Keratinocyte (primary cell): Measurements from ENCODE around the gene RABL6. TPM values are rescaled to one million over a fixed set of nuclear protein-coding genes. Genes with fewer than 3 reads are reported as not detected.
"Not testable (repeated sequence)": the region's sequence is repeated elsewhere in the genome, so short reads cannot be mapped to it uniquely, and the experiment has no call there.

ENCODE experiments used
- DNase-seq: peaks from one replicate; pipeline ENCODE4 v3.0.0-alpha.2; 2011; ENCODE audit warnings: low read depth, missing footprints, low spot score
- FAIRE-seq: peaks from 2 replicates; lab custom pipeline; 2011; peaks lifted over from hg19 to GRCh38; lab: Jason Lieb, UNC
- H2AFZ ChIP-seq: 2 replicates; pipeline ENCODE4 v1.6.0; 2012; ENCODE audit warnings: low read length, control low read depth, inconsistent platforms; ENCODE audit not compliant: control insufficient read depth
- H3K27ac ChIP-seq: 2 replicates; pipeline ENCODE4 v1.5.1; 2011; ENCODE audit warnings: low read length; ENCODE audit not compliant: control insufficient read depth, insufficient read depth
- H3K27me3 ChIP-seq: 3 replicates; pipeline ENCODE4 v1.6.0; 2011; ENCODE audit warnings: low read length; ENCODE audit not compliant: control insufficient read depth, insufficient read depth; ENCODE audit errors: extremely low read depth
- H3K36me3 ChIP-seq, 2 experiments: 2 replicates in 1 of 2; 3 replicates in 1 of 2; pipeline ENCODE4 v1.5.1; 2011; ENCODE audit warnings: low read length in 2 of 2, mild to moderate bottlenecking in 1 of 2; ENCODE audit not compliant: control insufficient read depth in 2 of 2, insufficient read depth in 2 of 2; ENCODE audit errors: extremely low read depth in 1 of 2
- H3K4me1 ChIP-seq: 3 replicates; pipeline ENCODE4 v1.5.1; 2011; ENCODE audit warnings: low read length; ENCODE audit not compliant: control insufficient read depth, insufficient read depth; ENCODE audit errors: extremely low read depth
- H3K4me2 ChIP-seq: 3 replicates; pipeline ENCODE4 v1.6.0; 2011; ENCODE audit warnings: low read depth, low read length; ENCODE audit not compliant: control insufficient read depth, insufficient read depth; ENCODE audit errors: extremely low read depth
- H3K4me3 ChIP-seq, 3 experiments: fragments of 200-600 bp in 1 of 3; sonication (generic) in 1 of 3; 2 replicates in 2 of 3; 3 replicates in 1 of 3; pipeline ENCODE4 v1.5.1; 2011 to 2016; ENCODE audit warnings: low read length in 3 of 3, mild to moderate bottlenecking in 3 of 3, control low read depth in 2 of 3, inconsistent platforms in 1 of 3, low read depth in 1 of 3, mixed read lengths in 1 of 3, mixed run types in 1 of 3, moderate library complexity in 1 of 3; ENCODE audit not compliant: control insufficient read depth in 2 of 3, insufficient read depth in 2 of 3; ENCODE audit errors: extremely low read depth in 1 of 3
- H3K79me2 ChIP-seq: 2 replicates; pipeline ENCODE4 v1.6.0; 2012; ENCODE audit warnings: low read length; ENCODE audit not compliant: control insufficient read depth, insufficient read depth
- H3K9ac ChIP-seq: 3 replicates; pipeline ENCODE4 v1.6.0; 2011; ENCODE audit warnings: low read length; ENCODE audit not compliant: control insufficient read depth, insufficient read depth; ENCODE audit errors: extremely low read depth
- H3K9me1 ChIP-seq: 3 replicates; pipeline ENCODE4 v1.6.0; 2011; ENCODE audit warnings: low read length; ENCODE audit not compliant: control insufficient read depth, insufficient read depth; ENCODE audit errors: extremely low read depth
- H3K9me3 ChIP-seq: 2 replicates; pipeline ENCODE4 v1.5.1; 2012; ENCODE audit warnings: low read depth, low read length; ENCODE audit not compliant: control insufficient read depth
- H4K20me1 ChIP-seq: 3 replicates; pipeline ENCODE4 v1.6.0; 2011; ENCODE audit warnings: low read length; ENCODE audit not compliant: control insufficient read depth, insufficient read depth; ENCODE audit errors: extremely low read depth
- EZH2 ChIP-seq: IDR thresholded peaks from one replicate; pipeline ENCODE4 v1.6.1; 2012; ENCODE audit warnings: inconsistent platforms, mild to moderate bottlenecking, low read length, moderate library complexity
- dilution Hi-C: fragments of 300-500 bp; cut with MboI; formaldehyde crosslinking; loops from one replicate; pipeline ENCODE4 v1.7.0; 2020; ENCODE audit warnings: low sequenced_read_pairs; ENCODE audit not compliant: extremely low pct_ligation_motif_present
- polyA plus RNA-seq, 5 experiments: library from polyadenylated mRNA; depleted of rRNA in 3 of 5; stranded (reverse) in 3 of 5; stranded (forward) in 1 of 5; unstranded in 1 of 5; fragments of >200 nt; gene quantifications; 1 replicate in 1 of 5; 2 replicates in 3 of 5; 3 replicates in 1 of 5; pipeline versions ENCODE4 v1.2.1 to v1.2.3, GENCODE V29; 2011 to 2012; ENCODE audit warnings: missing spikeins in 2 of 5, low read depth in 1 of 5, low replicate concordance in 1 of 5
- TF ChIP-seq, protein P1 (sequence below), 3 experiments: IDR thresholded peaks in 1 of 3; conservative IDR thresholded peaks in 1 of 3; optimal IDR thresholded peaks in 1 of 3; 2 replicates in 2 of 3; 3 replicates in 1 of 3; pipeline versions ENCODE3 to v1.5.1; 2011; ENCODE audit warnings: low read length in 3 of 3, mild to moderate bottlenecking in 3 of 3, moderate library complexity in 2 of 3, control low read depth in 1 of 3, inconsistent platforms in 1 of 3; ENCODE audit not compliant: insufficient read depth in 2 of 3; ENCODE audit errors: extremely low read depth in 1 of 3

Gene RABL6
- polyA plus RNA-seq, 1 donor (not counting 4 experiments of a cell fraction or from before 2014, with no cell fraction given) = 46.3 TPM

DNA sequence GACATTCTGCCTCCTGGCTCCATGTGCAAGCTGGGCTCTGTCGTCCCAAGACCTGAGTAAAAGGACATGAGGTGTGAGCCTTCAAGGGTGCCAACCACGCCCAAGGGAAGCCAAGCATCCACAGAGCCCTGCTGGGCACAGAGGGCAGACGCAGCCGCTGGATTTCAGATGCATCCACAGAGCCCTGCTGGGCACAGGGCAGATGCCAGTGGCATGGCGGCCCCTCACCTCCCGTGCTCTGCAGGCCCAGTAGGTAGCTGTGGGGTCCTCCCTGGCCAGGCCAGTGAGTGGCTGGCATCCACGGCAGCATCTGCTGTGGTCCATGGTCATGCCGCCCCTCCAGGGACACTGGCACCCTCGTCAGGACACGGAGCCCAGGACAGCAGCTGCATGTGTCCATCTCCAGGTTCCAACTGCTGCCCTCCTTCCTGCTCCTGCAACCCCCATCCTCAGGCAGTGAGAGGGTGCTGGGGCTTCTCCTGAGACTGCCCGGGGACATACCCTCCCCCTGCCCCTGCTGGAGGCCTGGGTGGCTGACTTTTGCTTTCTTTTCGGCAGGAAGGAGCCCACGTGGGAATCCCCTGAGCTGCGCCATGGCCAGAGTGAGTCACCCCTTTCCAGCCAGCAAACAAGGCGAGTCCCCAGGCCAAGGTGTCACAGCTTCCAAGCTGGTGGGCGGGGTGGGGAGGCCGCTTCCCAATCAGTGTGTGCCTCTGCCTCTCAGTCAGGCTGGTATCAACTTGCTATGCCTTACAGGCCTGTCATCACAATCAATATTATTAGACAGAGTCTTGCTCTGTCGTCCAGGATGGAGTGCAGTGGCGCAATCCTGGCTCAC, 74.6 kb downstream of the RABL6 start:
- Histone ChIP-seq H3K9ac (peak overlapping the region; percentile 66), H3K9me1 (no peaks in the 10 kb centered on the region)
- FAIRE-seq = peak; percentile 9

DNA sequence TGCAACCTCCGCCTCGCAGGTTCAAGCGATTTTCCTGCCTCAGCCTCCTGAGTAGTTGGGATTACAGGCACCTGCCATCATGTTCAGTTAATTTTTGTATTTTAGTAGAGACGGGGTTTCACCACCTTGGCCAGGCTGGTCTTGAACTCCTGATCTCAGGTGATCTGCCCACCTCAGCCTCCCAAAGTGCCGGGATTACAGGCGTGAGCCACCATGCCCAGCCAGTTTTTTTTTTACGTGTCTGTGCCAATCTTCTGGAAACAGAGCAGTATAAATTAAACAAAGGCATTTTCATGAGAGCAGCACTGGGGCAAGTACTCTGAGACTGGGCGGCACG, 75.2 kb downstream of the RABL6 start:
- H2AFZ ChIP-seq, H4K20me1 ChIP-seq, DNase-seq, H3K27me3 ChIP-seq, H3K36me3 ChIP-seq, H3K9me3 ChIP-seq, H3K4me3 ChIP-seq, H3K9ac ChIP-seq, dilution Hi-C loops, FAIRE-seq, H3K9me1 ChIP-seq: not testable (repeated sequence)
- Histone ChIP-seq H3K79me2 (peaks cover 12% of the 10 kb centered on the region), H3K4me2 (peak overlapping the region; percentile 86), H3K27ac (peak overlapping the region; percentile 13), H3K4me1 (peaks cover 28% of the 10 kb centered on the region)

More for the DNA sequence above, 74.6 kb downstream of the RABL6 start:
- Histone ChIP-seq H2AFZ (peak overlapping the region; percentile 83), H3K27me3 (no peaks in the 10 kb centered on the region), H3K4me2 (peak overlapping the region; percentile 86), H3K9me3 (no peaks in the 10 kb centered on the region), H3K4me1 (peaks cover 24% of the 10 kb centered on the region), H3K36me3 (no peaks in the 10 kb centered on the region), H3K79me2 (peaks cover 8% of the 10 kb centered on the region), H3K4me3 (peak overlapping the region in 2 of 3 experiments; percentile 53 to 54), H3K27ac (peak overlapping the region; percentile 43), H4K20me1 (no peaks in the 10 kb centered on the region)
- dilution Hi-C loops = no loop called here
- peak; percentile 72 for DNase-seq
- no peak for TF ChIP-seq EZH2
- TF ChIP-seq, protein P1, sequence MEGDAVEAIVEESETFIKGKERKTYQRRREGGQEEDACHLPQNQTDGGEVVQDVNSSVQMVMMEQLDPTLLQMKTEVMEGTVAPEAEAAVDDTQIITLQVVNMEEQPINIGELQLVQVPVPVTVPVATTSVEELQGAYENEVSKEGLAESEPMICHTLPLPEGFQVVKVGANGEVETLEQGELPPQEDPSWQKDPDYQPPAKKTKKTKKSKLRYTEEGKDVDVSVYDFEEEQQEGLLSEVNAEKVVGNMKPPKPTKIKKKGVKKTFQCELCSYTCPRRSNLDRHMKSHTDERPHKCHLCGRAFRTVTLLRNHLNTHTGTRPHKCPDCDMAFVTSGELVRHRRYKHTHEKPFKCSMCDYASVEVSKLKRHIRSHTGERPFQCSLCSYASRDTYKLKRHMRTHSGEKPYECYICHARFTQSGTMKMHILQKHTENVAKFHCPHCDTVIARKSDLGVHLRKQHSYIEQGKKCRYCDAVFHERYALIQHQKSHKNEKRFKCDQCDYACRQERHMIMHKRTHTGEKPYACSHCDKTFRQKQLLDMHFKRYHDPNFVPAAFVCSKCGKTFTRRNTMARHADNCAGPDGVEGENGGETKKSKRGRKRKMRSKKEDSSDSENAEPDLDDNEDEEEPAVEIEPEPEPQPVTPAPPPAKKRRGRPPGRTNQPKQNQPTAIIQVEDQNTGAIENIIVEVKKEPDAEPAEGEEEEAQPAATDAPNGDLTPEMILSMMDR (optimal IDR thresholded peaks at IDR 0.05 in 1 of 3, IDR thresholded peaks at IDR 0.05 in 1 of 3, conservative IDR thresholded peaks at IDR 0.05 in 1 of 3; ENCODE audit: extremely low read depth in 1 of 3, insufficient read depth in 2 of 3, low read length in 3 of 3) = no peak

DNA sequence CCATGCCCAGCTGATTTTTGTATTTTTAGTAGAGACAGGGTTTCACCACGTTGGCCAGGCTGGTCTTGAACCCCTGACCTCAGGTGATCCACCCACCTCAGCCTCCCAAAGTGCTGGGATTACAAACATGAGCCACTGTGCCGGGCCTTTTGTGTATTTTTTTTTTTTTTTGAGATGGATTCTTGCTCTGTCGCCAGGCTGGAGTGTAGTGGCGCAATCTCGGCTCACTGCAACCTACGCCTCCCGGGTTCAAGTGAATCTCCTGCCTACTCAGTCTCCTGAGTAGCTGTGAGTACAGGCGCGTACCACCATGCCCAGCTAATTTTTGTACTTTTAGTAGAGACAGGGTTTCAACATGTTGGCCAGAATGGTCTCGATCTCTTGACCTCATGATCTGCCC, 75.9 kb downstream of the RABL6 start:
- dilution Hi-C loops, H3K4me2 ChIP-seq, H4K20me1 ChIP-seq, H2AFZ ChIP-seq, H3K27me3 ChIP-seq, H3K36me3 ChIP-seq, H3K9me1 ChIP-seq, H3K9ac ChIP-seq, H3K9me3 ChIP-seq, DNase-seq, H3K4me3 ChIP-seq, FAIRE-seq, H3K27ac ChIP-seq: not testable (repeated sequence)
- Histone ChIP-seq H3K79me2 (peaks cover 20% of the 10 kb centered on the region), H3K4me1 (peaks cover 28% of the 10 kb centered on the region)
